ENCODE data around the gene ABI3.

GRCh38 chr17:49194297-49194607 lies 16.3 kb upstream of the ABI3 start:
- TF ChIP-seq POLR2AphosphoS5 (IDR thresholded peaks at IDR 0.05) (no peak), CTCF (IDR thresholded peaks at IDR 0.05) (no peak), POLR2A (IDR thresholded peaks at IDR 0.05) (no peak), EP300 (IDR thresholded peaks at IDR 0.05) (no peak)

All from stomach (tissue), 4 donors.